ENCODE results near the gene FBXW5. TPM values are rescaled to one million over a fixed set of nuclear protein-coding genes. Genes with fewer than 3 reads are reported as not detected.

Gene FBXW5
- total RNA-seq, 2 donors from 2014 or later = 64.2 to 76.5 TPM

- 89 to 90% methylated on average over 14 to 29 of the region's 29 CpGs for WGBS, 2 experiments (ENCODE audit: insufficient coverage in 1 of 2, insufficient read length in 1 of 2)
- peaks cover 6% of the 10 kb centered on the region for H3K27me3 ChIP-seq (ENCODE audit: control insufficient read depth, insufficient read depth, low read length, poor library complexity, severe bottlenecking)
These were observed 29.4 kb upstream of the FBXW5 start for GRCh38 chr9:136973618-136974617.

GRCh38 chr9:136972743-136973142 lies 28.2 kb upstream of the FBXW5 start:
- no peaks in the 10 kb centered on the region for H3K4me1 ChIP-seq (ENCODE audit: control insufficient read depth, insufficient read depth, low read length)
- H3K4me3 ChIP-seq (ENCODE audit: low read length) = no peak overlapping the region
- DNase-seq = no peak
- WGBS, 2 experiments (ENCODE audit: insufficient coverage in 1 of 2, insufficient read length in 1 of 2) = 71 to 78% methylated on average over 4 to 13 of the region's 13 CpGs
- no peaks in the 10 kb centered on the region for H3K9me3 ChIP-seq (ENCODE audit: control insufficient read depth, low read length)
- Mint-ChIP-seq H3K4me3 (no peak overlapping the region), H3K27me3 (ENCODE audit: insufficient read depth) (peaks cover 2% of the 10 kb centered on the region), H3K4me1 (peaks cover 2% of the 10 kb centered on the region), H3K9me3 (no peaks in the 10 kb centered on the region), H3K36me3 (ENCODE audit: low read depth) (no peaks in the 10 kb centered on the region), H3K27ac (no peak overlapping the region)
- H3K27me3 ChIP-seq (ENCODE audit: control insufficient read depth, insufficient read depth, low read length, poor library complexity, severe bottlenecking) = peaks cover 6% of the 10 kb centered on the region
- no peak overlapping the region for H3K27ac ChIP-seq (ENCODE audit: low read depth, low read length)
- no peak overlapping the region for H3K9ac ChIP-seq (ENCODE audit: extremely low read depth, low read length, poor library complexity, severe bottlenecking)
- no peak for TF ChIP-seq CTCF (conservative IDR thresholded peaks at IDR 0.05)
- H3K36me3 ChIP-seq (ENCODE audit: control insufficient read depth, insufficient read depth, low read length) = no peaks in the 10 kb centered on the region

More at GRCh38 chr9:136973618-136974617, 29.4 kb upstream of the FBXW5 start:
- no peak overlapping the region for H3K4me3 ChIP-seq (ENCODE audit: low read length)
- H3K36me3 ChIP-seq (ENCODE audit: control insufficient read depth, insufficient read depth, low read length) = no peaks in the 10 kb centered on the region
- Mint-ChIP-seq H3K27me3 (ENCODE audit: insufficient read depth) (peaks cover 2% of the 10 kb centered on the region), H3K27ac (no peak overlapping the region), H3K9me3 (no peaks in the 10 kb centered on the region), H3K4me3 (no peak overlapping the region), H3K4me1 (peaks cover 2% of the 10 kb centered on the region), H3K36me3 (ENCODE audit: low read depth) (no peaks in the 10 kb centered on the region)
- no peak overlapping the region for H3K27ac ChIP-seq (ENCODE audit: low read depth, low read length)
- H3K9ac ChIP-seq (ENCODE audit: extremely low read depth, low read length, poor library complexity, severe bottlenecking) = no peak overlapping the region
- no peak for DNase-seq
- H3K9me3 ChIP-seq (ENCODE audit: control insufficient read depth, low read length) = no peaks in the 10 kb centered on the region
- no peak for TF ChIP-seq CTCF (conservative IDR thresholded peaks at IDR 0.05)
- H3K4me1 ChIP-seq (ENCODE audit: control insufficient read depth, insufficient read depth, low read length) = no peaks in the 10 kb centered on the region

GRCh38 chr9:136972335-136972734 lies 27.8 kb upstream of the FBXW5 start:
- H3K4me3 Mint-ChIP-seq = no peak overlapping the region
- no peak overlapping the region for H3K27ac Mint-ChIP-seq
- peaks cover under 1% of the 10 kb centered on the region for H3K4me1 Mint-ChIP-seq
- H3K9me3 ChIP-seq (ENCODE audit: control insufficient read depth, low read length) = no peaks in the 10 kb centered on the region
- H3K36me3 ChIP-seq (ENCODE audit: control insufficient read depth, insufficient read depth, low read length) = no peaks in the 10 kb centered on the region
- H3K27me3 Mint-ChIP-seq (ENCODE audit: insufficient read depth) = peaks cover under 1% of the 10 kb centered on the region
- H3K4me1 ChIP-seq (ENCODE audit: control insufficient read depth, insufficient read depth, low read length) = no peaks in the 10 kb centered on the region
- no peak overlapping the region for H3K9ac ChIP-seq (ENCODE audit: extremely low read depth, low read length, poor library complexity, severe bottlenecking)
- H3K4me3 ChIP-seq (ENCODE audit: low read length) = no peak overlapping the region
- DNase-seq = no peak
- no peak overlapping the region for H3K27ac ChIP-seq (ENCODE audit: low read depth, low read length)
- H3K27me3 ChIP-seq (ENCODE audit: control insufficient read depth, insufficient read depth, low read length, poor library complexity, severe bottlenecking) = peaks cover 3% of the 10 kb centered on the region
- TF ChIP-seq CTCF (conservative IDR thresholded peaks at IDR 0.05) = no peak
- 88 to 91% methylated on average over 8 to 11 of the region's 11 CpGs for WGBS, 2 experiments (ENCODE audit: insufficient coverage in 1 of 2, insufficient read length in 1 of 2)
- H3K36me3 Mint-ChIP-seq (ENCODE audit: low read depth) = no peaks in the 10 kb centered on the region
- H3K9me3 Mint-ChIP-seq = no peaks in the 10 kb centered on the region
